HFF-Myc (cell line): ENCODE measurements around the gene USP20.

ENCODE experiments used
- DNase-seq: peaks from one replicate; pipeline ENCODE4 v3.0.0-alpha.2; 2011; ENCODE audit warnings: low read depth; ENCODE audit errors: extremely low read depth
- H3K4me3 ChIP-seq: replicated peaks from 2 replicates; pipeline ENCODE4 v1.5.1; 2011; ENCODE audit warnings: low read depth, mild to moderate bottlenecking, control low read depth, low read length
- TF ChIP-seq, protein P1 (sequence below): IDR thresholded peaks from 2 replicates; pipeline ENCODE4 v1.5.1; 2012; ENCODE audit warnings: mild to moderate bottlenecking, low read depth, low read length, control low read depth; ENCODE audit errors: missing control alignments

Gene USP20

DNA sequence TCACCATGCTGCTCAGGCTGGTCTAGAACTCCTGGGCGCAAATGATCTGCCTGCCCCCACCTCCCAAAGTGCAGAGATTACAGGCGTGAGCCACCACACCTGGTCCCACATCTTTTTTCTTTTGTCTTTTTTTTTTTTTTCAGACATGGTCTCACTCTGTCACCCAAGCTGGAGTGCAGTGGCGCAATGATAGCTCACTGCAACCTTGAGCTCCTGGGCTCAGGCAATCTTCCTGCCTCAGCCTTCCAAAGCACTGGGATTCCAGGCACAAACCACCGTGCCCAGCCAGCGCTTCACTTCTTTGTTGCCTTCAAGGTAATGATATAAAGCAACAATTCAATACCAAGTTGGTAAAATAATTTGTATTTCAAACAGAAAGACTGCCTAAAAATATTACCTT is 78.8 kb downstream of the USP20 start:
- no peak overlapping the region for H3K4me3 ChIP-seq
- TF ChIP-seq, protein P1, sequence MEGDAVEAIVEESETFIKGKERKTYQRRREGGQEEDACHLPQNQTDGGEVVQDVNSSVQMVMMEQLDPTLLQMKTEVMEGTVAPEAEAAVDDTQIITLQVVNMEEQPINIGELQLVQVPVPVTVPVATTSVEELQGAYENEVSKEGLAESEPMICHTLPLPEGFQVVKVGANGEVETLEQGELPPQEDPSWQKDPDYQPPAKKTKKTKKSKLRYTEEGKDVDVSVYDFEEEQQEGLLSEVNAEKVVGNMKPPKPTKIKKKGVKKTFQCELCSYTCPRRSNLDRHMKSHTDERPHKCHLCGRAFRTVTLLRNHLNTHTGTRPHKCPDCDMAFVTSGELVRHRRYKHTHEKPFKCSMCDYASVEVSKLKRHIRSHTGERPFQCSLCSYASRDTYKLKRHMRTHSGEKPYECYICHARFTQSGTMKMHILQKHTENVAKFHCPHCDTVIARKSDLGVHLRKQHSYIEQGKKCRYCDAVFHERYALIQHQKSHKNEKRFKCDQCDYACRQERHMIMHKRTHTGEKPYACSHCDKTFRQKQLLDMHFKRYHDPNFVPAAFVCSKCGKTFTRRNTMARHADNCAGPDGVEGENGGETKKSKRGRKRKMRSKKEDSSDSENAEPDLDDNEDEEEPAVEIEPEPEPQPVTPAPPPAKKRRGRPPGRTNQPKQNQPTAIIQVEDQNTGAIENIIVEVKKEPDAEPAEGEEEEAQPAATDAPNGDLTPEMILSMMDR = no peak
- no peak for DNase-seq

DNA sequence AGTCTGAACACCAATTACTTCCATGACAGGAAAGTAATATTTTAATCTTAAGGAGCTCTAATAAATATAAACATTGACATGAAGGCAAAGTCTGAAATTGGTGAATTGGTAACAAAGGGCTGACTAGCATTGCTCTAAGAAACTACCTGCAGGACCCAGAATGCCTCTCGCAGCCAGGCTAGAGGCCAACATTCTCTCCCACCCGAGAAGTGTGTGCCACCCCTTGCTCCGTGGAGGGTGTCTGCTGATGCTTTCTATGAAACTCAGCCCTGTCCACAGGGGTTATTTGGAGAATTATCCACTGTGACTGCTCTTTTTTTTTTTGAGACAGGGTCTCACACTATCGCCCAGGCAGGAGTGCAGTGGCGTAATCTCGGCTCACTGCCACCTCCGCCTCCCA is 81.4 kb downstream of the USP20 start:
- TF ChIP-seq, protein P1 = no peak
- no peak for DNase-seq

DNA sequence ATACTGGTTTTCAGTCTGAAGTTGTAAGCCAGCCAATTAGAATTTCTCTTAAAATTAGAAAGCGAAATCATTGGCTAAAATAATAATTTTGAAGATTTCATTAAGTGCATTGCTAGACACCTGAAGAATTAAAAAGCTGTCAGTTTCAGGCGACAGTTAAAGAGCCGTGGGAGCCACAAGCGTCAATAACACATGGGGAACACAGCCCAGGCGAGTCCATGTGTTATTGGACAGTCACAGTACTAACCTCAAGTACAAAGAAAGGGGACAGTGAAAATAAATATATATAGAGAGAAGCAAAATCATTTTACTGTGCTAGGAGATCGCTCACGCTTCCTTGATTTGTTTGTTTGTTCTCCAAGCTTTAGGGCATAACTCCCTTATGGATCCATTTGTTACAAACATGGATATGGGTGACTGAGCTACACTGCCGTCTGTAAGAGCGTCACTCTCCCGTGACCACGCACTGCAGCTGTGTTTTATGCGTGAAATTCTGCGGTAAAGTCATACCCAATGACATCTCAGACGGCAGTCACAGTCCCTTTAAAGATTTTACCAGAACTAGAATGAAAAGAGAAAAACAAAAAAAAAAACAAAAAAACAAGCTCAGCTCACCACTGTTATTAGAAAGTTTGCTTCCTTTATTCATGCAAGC is 83.2 kb downstream of the USP20 start:
- DNase-seq = no peak
- no peak overlapping the region for H3K4me3 ChIP-seq
- TF ChIP-seq, protein P1 = no peak

More for the DNA sequence above, 81.4 kb downstream of the USP20 start:
- no peak overlapping the region for H3K4me3 ChIP-seq

DNA sequence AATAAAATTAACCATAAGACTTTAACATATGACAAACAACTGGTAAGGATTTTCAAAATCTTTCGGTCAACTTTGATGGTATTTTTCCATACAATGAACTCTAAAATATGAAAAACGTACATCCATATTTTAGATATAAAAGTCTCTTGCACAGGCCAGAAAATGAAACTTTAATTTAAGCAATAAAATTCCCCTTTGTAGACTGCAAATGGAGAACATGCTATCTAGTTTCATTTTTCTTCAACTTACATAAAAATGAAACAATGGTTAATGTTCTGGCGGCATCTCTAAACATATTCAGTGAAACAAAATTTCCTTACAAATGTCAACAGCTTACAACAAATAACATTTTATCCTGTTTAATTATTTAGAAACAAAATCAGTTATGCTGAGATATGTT is 84.0 kb downstream of the USP20 start:
- DNase-seq = no peak
- H3K4me3 ChIP-seq = no peak overlapping the region
- TF ChIP-seq, protein P1 = no peak

DNA sequence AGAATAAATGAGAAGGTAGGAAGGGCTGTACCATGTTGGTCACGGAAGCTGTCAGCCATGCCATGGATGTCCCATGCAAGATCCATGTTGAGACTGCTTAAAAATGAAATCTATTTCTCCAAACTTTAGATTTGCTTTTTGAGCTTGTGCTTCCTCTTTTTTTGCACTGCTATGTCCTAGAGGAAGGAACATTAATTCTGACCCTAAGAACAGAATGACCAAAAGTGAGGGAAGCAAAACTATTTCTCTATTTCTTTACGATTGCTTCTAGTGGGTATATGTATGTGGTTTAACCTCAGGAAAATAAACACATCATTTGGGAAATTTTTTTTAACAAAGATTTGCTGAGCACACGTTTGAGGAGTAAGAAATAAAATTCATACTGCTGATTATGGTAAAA is 84.6 kb downstream of the USP20 start:
- TF ChIP-seq, protein P1 = no peak
- H3K4me3 ChIP-seq = no peak overlapping the region
- DNase-seq = no peak

GRCh38 chr9:129921905-129922304 is 86.6 kb downstream of the USP20 start:
- DNase-seq = no peak
- no peak overlapping the region for H3K4me3 ChIP-seq
- TF ChIP-seq, protein P1 = no peak

- no peak overlapping the region for H3K4me3 ChIP-seq
- TF ChIP-seq, protein P1 = no peak
- DNase-seq = no peak
Measured at GRCh38 chr9:129923589-129923988, 88.3 kb downstream of the USP20 start.
